ES-I3 (cell line): ENCODE results near the gene HAPLN2.

Experiments used
- H3K36me3 ChIP-seq: 2 replicates; pipeline ENCODE4 v1.6.1; 2013; ENCODE audit warnings: mild to moderate bottlenecking, low read length, control low read depth, moderate library complexity; ENCODE audit not compliant: insufficient read depth
- H3K4me1 ChIP-seq: 2 replicates; pipeline ENCODE4 v1.6.1; 2013; ENCODE audit warnings: mild to moderate bottlenecking, control low read depth, low read length; ENCODE audit not compliant: insufficient read depth
- H3K9ac ChIP-seq: 2 replicates; pipeline ENCODE4 v1.6.1; 2013; ENCODE audit warnings: low read depth, mild to moderate bottlenecking, low read length, moderate library complexity
- H3K9me3 ChIP-seq: 2 replicates; pipeline ENCODE4 v1.6.1; 2013; ENCODE audit warnings: mild to moderate bottlenecking, low read length, moderate library complexity; ENCODE audit not compliant: control insufficient read depth, insufficient read depth

HAPLN2 gene

DNA sequence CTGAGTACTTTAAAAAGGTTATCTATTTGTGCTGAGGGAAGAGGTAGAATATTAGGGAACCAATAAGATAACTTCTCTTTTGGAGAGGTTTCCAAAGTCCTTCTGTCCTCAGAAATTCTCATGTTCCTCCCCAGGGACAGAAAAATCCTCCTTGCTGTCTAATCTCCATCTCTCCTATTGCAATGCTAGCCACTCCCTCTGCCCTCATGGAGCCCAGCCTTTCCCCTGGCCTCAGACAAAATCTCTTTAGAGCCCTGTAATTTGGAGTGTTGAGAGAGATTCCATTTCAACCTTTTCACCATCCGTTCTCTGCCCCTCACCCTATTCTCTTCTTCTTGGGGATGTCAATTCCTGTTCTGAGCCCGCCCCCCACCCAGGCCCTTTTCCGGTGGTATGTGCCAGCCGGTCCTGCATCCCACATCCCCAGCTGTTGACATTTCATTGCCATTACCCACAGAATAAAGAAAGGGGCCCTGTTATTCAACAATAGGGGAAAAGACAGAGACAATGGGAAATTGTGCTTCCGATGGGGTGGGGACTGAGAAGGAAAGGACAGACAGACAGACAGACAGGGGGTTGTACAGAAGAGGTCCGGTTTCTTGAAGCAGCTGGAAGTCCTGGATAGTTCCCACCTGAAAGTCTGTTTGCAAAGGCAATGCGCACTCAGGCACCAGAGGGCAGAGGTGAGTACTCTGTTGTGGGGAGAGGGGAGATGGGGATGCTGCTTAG lies at the start of gene HAPLN2:
HAPLN2 (plus strand) TSS at position 563 of the 729 bp plus-strand sequence. CDS start 4,076 bp downstream, outside the sequence.
- no peaks in the 10 kb centered on the region for H3K9me3 ChIP-seq
- H3K36me3 ChIP-seq = no peaks in the 10 kb centered on the region
- no peak within 1 kb of the TSS for H3K9ac ChIP-seq
- H3K4me1 ChIP-seq = peaks cover 6% of the 10 kb centered on the region; the same call in 1 of the 2 replicates

DNA sequence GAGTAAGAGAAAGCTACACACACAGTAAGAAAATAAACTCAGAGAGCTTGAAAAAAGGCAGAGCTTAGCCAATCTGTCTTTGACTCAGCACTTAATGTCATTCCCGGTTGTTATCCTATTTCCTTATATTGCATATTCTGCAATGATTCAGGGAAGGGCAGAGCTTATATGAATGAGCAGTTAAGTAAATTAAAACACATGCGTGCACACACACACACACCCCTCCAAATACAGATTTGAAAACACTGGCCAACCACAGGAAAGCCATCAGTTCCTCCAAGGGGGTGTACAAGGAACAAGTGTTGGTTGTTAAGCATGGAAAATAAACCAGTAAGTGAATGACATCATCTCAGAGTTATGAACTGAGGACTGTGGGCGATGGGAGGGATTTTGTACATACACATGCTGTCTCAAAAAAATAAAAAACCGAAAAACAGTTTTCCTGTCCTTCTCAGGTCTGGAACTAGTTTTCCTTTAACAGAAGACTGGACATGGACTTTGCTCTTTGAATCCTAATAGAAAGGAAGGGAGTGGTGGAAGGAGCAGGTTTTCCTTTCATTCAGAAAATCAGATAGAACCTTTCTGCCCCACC lies 47.9 kb upstream of the HAPLN2 start:
- Histone ChIP-seq H3K9ac (peak overlapping the region; percentile 87), H3K4me1 (peaks cover 5% of the 10 kb centered on the region; the same call in 1 of the 2 replicates), H3K9me3 (no peaks in the 10 kb centered on the region), H3K36me3 (no peaks in the 10 kb centered on the region)

DNA sequence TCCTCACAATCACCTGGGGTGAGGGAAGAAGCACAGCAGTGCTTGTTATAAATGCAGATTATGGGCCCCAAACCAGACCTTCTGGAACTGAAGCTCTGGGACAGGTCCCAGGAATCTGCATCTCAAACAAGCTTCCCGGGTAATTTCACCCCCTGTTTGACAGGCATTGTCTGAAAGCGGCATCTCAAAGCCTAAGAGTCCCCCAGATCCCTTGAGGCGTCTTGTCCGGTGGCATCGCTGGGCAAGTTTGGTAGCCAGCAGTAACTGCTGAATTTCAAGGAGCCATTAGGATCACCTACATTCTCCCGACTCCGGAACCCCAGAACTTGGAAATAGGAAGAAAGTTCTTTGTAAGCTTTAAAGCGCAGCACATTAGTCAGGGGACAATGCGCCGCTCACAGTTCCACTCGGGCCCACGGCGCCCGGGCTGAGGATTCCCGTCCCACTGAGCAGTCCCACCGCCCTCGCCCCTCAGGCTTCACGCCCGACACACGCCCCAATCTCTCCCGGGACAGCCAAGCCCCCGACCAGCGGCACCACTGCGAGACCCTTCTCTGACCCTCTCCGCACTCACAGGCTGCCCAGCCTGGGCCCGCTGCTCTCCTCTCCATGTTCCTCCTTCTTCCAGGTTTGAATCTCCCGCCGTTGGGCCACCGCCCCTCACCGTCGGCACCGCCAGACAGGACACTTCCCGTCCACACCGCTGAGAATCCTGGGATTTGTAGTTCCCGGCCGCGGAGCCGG lies 47.1 kb upstream of the HAPLN2 start, which contains the start of gene IQGAP3:
IQGAP3 (minus strand) TSS at position 647 of the 744 bp plus-strand sequence; CDS start at position 611, 36 bp downstream.
- Histone ChIP-seq H3K4me1 (peaks cover 5% of the 10 kb centered on the region; the same call in 1 of the 2 replicates), H3K36me3 (no peaks in the 10 kb centered on the region), H3K9me3 (no peaks in the 10 kb centered on the region), H3K9ac (peak within 1 kb of the TSS; percentile 87)

DNA sequence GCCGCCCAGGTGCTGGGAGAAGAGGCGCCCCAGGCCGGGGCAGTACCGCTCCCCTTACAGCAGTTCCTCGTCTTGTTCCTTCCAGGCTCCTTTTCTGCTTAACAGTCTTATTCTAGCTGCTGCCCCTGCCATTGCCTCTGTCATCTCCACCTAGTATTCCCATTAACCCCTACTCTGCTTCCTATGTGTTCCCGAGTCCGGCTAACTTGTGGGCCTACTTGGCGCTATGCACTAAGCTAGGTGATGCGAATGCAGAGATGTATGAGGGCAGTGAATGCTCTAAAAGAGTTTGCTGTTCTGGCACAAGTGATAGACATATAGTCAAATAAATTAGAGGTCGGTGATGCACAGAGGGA lies 46.6 kb upstream of the HAPLN2 start:
- Histone ChIP-seq H3K9ac (peak overlapping the region; percentile 87; the same call in 1 of the 2 replicates), H3K4me1 (peaks cover 5% of the 10 kb centered on the region; the same call in 1 of the 2 replicates), H3K36me3 (no peaks in the 10 kb centered on the region), H3K9me3 (no peaks in the 10 kb centered on the region)

DNA sequence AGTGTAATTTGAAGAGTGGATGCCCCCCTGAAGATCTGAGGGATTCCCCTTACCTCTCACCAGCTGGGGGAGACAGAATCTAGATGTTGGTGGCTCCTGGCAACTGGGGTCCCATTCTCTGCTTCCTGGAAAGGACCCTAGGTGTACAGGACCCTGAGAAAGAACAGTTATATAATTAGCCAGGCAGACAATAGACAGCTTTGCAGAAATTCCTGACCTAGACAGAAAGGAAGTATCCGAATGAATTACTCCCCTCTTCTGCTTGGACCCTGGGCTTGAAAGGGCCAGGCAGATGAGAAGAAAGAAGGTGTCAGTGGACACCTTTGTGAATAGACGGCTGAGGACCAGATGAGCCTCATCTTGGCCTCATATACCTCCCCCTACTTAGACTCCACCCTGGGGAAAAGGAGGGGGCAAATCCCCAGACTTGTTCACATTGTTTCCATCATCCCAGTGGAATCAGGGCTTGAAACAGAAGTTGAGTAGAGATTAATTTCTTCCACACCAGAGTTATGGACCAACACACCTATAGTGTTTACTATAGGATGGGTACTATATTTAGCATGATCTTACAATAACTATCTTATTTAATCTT lies 45.1 kb upstream of the HAPLN2 start:
- Histone ChIP-seq H3K36me3 (no peaks in the 10 kb centered on the region), H3K4me1 (peaks cover 5% of the 10 kb centered on the region; the same call in 1 of the 2 replicates), H3K9ac (no peak overlapping the region)

DNA sequence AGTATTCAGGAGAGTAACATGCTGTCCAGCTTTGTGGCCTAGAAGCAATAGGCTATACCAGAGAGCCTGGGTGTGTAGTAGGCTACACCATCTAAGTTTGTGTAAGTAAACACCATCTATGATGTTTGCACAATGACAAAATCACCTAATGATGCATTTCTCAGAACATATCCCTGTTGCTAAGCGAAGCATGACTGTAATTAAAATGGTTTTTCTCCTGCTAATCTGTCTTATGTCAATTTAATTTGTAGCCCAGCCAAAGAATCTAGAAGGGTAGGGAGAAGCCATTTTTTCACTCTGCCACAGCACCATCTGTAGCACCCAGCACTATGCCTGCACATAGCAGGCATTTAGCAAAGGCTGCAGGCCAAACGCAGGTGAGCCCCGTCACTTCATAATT lies 41.7 kb upstream of the HAPLN2 start:
- H3K9me3 ChIP-seq = no peaks in the 10 kb centered on the region
- no peaks in the 10 kb centered on the region for H3K4me1 ChIP-seq
- no peaks in the 10 kb centered on the region for H3K36me3 ChIP-seq
- H3K9ac ChIP-seq = no peak overlapping the region

More for the DNA sequence above, 45.1 kb upstream of the HAPLN2 start:
- H3K9me3 ChIP-seq = no peaks in the 10 kb centered on the region

DNA sequence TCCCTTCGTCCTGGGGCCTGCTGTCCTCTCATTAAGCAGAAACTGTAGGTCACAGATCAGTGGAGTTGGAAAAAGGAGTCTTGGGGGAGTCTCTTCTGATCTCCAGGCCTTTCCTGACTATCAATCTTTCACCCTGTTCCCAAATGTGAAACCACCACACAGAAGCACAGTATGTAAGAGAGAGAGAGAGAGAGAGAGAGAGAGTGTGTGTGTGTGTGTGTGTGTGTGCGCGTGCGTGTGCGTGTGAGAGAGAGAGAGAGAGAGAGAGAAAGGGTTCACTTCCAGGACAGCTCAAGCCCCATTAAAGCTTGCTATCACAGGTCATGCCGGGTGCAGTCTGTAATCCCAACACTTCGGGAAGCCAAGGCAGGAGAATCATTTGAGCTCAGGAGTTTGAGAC lies 41.2 kb upstream of the HAPLN2 start:
- H3K9ac ChIP-seq = no peak overlapping the region
- H3K9me3 ChIP-seq = no peaks in the 10 kb centered on the region
- no peaks in the 10 kb centered on the region for H3K36me3 ChIP-seq
- no peaks in the 10 kb centered on the region for H3K4me1 ChIP-seq

DNA sequence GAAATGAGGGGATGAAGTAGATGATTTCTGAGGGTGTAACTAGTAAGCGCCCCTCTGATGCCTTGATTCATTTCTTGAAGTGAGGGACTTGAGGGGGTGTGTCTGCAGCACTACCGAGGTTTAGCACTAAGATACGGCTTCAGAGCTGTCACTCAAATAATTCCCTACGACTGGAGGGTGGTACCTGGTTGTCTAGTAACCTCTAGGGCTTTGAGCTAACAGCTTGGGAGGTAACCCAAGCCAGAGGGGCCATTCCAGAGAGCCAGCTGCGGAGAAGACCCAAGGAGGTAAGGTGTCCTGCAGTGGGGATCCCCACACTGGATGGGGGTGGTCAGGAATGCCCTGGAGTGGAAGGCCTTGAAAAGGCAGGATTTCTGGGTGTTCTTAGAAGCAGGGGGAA lies 39.7 kb upstream of the HAPLN2 start, which contains the start of gene TTC24:
TTC24 (plus strand) TSS at position 252 of the 400 bp plus-strand sequence. CDS start 1,642 bp downstream, outside the sequence.
- Histone ChIP-seq H3K9ac (no peak within 1 kb of the TSS), H3K4me1 (peaks cover 4% of the 10 kb centered on the region), H3K9me3 (no peaks in the 10 kb centered on the region), H3K36me3 (no peaks in the 10 kb centered on the region)

DNA sequence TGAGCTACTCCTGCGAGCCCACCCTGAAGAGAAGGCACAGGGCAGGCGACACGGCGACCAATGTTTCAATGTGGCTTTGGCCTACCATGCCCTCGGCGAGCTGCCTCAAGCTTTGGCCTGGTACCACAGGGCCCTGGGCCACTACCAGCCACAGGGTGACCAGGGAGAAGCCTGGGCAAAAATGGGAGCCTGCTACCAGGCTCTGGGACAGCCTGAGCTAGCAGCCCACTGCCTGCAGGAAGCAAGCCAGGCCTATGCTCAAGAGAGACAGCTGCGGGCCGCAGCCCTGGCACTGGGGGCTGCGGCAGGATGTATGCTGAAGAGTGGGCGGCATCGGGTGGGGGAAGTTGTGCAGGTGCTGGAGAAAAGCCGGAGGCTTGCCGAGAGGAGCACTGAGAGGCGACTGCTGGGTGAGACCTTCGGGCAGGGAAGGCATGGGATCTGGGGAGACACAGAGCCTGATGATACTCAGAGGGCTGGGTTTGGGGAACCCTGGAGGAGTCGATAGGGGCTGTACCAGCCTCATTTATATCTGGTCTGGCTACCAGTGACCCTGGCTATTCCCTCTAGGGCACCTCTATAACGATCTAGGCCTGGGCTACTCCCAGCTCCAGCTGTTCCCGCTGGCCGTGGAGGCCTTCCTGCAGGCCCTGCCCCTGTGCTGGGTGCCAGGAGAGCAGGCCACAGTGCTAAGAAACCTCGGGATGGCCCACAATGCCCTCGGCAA lies 37.4 kb upstream of the HAPLN2 start:
- no peaks in the 10 kb centered on the region for H3K9me3 ChIP-seq
- no peak overlapping the region for H3K9ac ChIP-seq
- H3K36me3 ChIP-seq = no peaks in the 10 kb centered on the region
- peaks cover 9% of the 10 kb centered on the region for H3K4me1 ChIP-seq

DNA sequence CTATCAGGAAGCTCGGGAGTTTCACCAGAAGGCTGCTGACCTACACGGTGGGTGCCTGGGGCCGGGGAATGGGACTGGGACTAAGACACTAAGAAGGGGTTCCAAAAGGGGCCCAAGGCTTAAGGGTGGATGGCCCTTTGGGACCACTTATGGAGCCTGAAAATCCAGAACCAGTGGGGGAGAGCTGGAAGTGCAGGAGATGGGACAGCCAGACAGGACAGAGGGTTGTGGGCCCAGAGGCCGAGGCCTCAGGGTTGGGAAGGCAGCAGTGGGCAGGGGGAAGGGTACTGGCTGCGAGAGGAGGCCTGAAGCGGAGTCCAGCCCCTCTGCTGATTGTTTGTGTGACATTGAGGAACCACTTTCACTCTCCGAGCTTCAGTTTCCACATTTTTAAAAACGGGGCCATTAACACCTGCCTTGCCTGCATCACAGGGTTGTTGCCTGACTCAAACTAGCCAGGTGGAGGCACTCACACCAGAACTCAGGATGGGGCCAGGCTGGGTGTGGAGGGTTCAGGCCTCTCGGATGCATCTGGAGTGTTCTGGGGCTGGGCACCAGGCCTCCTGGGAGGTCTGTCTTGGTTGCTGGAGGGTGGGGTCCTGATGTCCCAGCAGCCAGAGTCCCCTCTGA lies 36.7 kb upstream of the HAPLN2 start:
- Histone ChIP-seq H3K4me1 (peaks cover 9% of the 10 kb centered on the region), H3K9ac (no peak overlapping the region)

DNA sequence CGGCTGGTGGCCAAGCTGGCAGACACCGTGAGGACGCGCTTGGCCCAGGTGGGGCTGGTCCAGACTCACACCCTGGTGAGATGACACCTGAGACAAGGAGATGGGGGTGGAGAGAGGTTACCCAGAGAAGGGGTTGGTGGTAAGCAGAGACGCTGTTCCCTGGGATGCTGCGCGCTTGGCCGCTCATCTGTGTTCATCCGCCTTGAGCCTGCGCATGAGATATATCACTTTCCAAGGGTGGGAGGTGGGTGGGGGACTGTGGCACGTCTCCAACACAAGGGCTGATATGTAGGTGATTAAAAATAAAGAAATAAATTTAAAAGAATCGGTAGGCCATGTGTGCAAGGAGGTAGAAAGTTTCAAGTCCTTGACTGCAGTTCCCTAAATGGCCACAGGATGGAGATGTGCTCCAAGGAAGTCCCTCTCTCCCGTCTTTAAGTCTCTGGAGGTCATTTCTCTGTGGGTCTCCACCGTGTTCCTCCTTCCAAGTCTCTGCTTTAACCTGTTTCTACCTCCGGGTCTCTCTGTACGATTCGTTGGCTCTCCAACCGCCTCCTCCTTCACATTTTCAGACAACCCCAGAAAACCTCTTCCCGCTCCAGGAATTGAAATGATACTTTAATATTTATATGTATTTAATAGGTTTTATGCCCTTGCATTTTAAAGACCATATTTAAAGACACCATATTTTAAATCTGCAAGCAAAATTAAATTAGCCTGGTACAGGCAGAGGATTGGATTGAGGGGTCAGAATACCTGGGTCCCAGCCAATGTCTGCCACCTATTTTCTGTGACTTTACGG lies 35.2 kb upstream of the HAPLN2 start:
- H3K9me3 ChIP-seq = no peaks in the 10 kb centered on the region
- peaks cover 9% of the 10 kb centered on the region for H3K4me1 ChIP-seq
- peak overlapping the region; percentile 30; the same call in 1 of the 2 replicates for H3K9ac ChIP-seq
- H3K36me3 ChIP-seq = no peaks in the 10 kb centered on the region

More for the DNA sequence above, 36.7 kb upstream of the HAPLN2 start:
- no peaks in the 10 kb centered on the region for H3K36me3 ChIP-seq
- H3K9me3 ChIP-seq = no peaks in the 10 kb centered on the region

DNA sequence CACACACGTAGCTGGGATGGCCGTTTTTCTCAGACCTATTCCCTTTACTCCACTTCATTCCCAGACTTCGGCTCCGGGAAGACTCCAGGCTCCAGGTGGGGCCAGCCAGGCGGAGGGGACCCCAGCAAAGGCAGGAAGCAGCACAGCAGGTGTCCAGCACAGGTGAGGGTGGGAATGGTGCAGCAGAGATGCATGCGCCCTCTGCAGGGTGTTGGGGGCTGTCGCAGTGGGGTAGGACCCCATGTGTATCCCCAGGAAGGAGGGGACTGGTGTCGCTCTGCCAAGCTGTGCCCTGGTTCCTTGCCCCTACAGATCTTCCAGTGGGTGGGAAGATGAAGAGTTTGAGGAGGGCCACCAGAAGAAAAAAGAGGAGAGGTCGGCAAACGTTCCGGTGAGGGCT lies 34.4 kb upstream of the HAPLN2 start:
- peaks cover 9% of the 10 kb centered on the region for H3K4me1 ChIP-seq
- H3K36me3 ChIP-seq = no peaks in the 10 kb centered on the region
- H3K9ac ChIP-seq = peak overlapping the region; percentile 30; the same call in 1 of the 2 replicates
- H3K9me3 ChIP-seq = no peaks in the 10 kb centered on the region

DNA sequence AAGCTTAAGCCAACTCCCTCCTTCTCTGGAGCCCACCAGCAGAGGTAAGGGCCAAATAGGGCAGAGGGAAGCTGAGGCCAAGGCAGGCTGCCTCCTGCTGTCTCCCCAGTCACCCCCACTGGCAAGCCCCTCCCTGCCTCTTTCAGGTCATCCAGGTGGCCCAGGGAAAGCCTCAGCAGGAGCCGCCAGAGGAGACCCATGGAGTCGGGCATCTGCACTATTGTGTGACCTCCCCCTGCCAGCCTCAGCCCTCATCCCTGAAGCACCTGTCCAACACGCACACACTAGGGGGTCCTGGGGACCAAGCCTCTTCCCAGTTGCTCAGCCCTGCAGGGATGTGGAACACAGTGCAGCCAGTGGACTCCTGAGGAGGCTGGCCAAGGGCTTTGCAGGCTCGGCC lies 32.9 kb upstream of the HAPLN2 start:
- Histone ChIP-seq H3K9ac (no peak overlapping the region), H3K36me3 (no peaks in the 10 kb centered on the region), H3K4me1 (peaks cover 9% of the 10 kb centered on the region), H3K9me3 (no peaks in the 10 kb centered on the region)
